ENCODE results near the gene MMP15.
"Not testable (repeated sequence)": the region's sequence is repeated elsewhere in the genome, so short reads cannot be mapped to it uniquely, and the experiment has no call there.

The MMP15 gene

GRCh38 chr16:58088091-58088490 is 62.5 kb downstream of the MMP15 start:
- TF ChIP-seq, protein P1, sequence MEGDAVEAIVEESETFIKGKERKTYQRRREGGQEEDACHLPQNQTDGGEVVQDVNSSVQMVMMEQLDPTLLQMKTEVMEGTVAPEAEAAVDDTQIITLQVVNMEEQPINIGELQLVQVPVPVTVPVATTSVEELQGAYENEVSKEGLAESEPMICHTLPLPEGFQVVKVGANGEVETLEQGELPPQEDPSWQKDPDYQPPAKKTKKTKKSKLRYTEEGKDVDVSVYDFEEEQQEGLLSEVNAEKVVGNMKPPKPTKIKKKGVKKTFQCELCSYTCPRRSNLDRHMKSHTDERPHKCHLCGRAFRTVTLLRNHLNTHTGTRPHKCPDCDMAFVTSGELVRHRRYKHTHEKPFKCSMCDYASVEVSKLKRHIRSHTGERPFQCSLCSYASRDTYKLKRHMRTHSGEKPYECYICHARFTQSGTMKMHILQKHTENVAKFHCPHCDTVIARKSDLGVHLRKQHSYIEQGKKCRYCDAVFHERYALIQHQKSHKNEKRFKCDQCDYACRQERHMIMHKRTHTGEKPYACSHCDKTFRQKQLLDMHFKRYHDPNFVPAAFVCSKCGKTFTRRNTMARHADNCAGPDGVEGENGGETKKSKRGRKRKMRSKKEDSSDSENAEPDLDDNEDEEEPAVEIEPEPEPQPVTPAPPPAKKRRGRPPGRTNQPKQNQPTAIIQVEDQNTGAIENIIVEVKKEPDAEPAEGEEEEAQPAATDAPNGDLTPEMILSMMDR (IDR thresholded peaks at IDR 0.05; ENCODE audit: control insufficient read depth, extremely low read depth, insufficient read depth) = no peak
- DNase-seq (ENCODE audit: low read depth) = no peak
- H3K4me3 ChIP-seq (ENCODE audit: low read depth, low read length) = no peak overlapping the region

DNA sequence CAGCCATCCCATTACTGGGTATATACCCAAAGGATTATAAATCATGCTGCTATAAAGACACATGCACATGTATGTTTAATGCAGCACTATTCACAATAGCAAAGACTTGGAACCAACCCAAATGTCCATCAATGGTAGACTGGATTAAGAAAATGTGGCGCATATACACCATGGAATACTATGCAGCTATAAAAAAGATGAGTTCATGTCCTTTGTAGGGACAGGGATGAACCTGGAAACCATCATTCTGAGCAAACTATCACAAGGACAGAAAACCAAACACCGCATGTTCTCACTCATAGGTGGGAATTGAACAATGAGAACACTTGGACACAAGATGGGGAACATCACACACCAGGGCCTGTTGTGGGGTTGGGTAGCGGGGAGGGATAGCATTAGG is 64.8 kb downstream of the MMP15 start:
- H3K4me3 ChIP-seq (ENCODE audit: low read depth, low read length); DNase-seq (ENCODE audit: low read depth): not testable (repeated sequence)

- no peak for DNase-seq (ENCODE audit: low read depth)
- TF ChIP-seq, protein P1 (IDR thresholded peaks at IDR 0.05; ENCODE audit: control insufficient read depth, extremely low read depth, insufficient read depth) = no peak
- H3K4me3 ChIP-seq (ENCODE audit: low read depth, low read length) = no peak overlapping the region
Observed at GRCh38 chr16:58094026-58094425, 68.5 kb downstream of the MMP15 start.

DNA sequence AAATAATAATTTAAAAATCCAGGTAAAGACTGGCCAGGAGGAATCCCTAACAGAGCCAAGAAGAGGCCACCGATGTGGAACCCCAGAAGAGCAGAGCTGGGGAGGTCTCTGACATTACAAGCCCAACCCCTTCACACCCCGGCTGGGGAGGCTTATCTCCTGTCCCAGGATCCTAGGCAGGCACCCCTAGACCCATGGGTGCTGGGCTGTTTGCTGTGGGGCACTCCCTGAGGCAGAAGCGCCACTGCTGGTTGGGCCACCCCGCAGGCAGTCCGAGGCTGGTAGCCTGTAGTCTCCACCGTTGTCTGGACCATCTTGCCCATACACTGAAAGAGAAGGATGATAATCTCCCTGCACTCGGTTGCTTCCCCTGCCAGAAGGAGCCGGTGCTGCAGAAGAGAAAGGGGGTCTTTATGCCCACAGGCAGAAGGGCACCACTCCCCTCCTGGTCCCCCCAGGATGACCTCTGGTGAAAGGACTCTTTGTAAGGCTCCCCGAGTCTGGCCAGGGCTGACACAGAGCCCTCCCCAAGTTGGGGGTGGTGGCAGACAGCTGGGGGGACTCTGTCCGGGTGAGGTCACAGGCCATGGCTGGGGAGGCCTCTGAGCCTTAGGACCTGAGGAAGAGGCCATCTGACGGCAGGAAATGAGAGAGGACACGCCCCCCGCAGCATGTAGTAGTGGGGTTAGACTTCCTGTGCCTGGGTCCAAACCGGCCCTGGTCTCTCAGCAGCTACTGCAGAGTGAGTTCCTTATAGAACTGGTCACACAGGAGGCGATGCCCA is 69.4 kb downstream of the MMP15 start:
- H3K4me3 ChIP-seq (ENCODE audit: low read depth, low read length) = no peak overlapping the region
- TF ChIP-seq, protein P1 (IDR thresholded peaks at IDR 0.05; ENCODE audit: control insufficient read depth, extremely low read depth, insufficient read depth) = no peak
- no peak for DNase-seq (ENCODE audit: low read depth)

DNA sequence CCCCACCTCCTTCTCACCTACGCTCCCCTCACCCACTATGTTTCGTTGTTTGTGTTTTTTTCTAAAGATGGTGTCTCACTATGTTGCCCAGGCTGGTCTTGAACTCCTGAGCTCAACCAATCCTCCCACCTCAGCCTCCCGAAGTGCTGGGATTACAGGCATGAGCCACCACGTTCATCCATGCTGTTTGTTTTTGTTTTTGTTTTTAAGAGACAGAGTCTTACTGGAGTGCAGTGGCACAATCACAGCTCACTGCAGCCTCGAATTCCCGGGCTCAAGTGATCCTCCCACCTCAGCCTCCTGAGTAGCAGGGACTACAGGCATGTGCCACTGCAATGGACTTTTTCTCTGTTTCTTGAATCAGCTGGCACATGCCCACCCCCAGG is 70.0 kb downstream of the MMP15 start:
- DNase-seq (ENCODE audit: low read depth); H3K4me3 ChIP-seq (ENCODE audit: low read depth, low read length): not testable (repeated sequence)

GRCh38 chr16:58096249-58096648 is 70.7 kb downstream of the MMP15 start:
- H3K4me3 ChIP-seq (ENCODE audit: low read depth, low read length) = no peak overlapping the region
- TF ChIP-seq, protein P1 (IDR thresholded peaks at IDR 0.05; ENCODE audit: control insufficient read depth, extremely low read depth, insufficient read depth) = no peak
- no peak for DNase-seq (ENCODE audit: low read depth)
